Neural crest cell (in vitro differentiated cells): ENCODE results near the gene NDUFAF8. TPM values are rescaled to one million over a fixed set of nuclear protein-coding genes. Genes with fewer than 3 reads are reported as not detected.

ENCODE experiments used
- DNase-seq: peaks from one replicate; pipeline ENCODE4 v3.0.0; 2021; ENCODE audit warnings: low read depth, mixed read lengths, low spot score
- H3K27ac Mint-ChIP-seq: one replicate; pipeline ENCODE4 v1.8.0; 2021; ENCODE audit warnings: mild to moderate bottlenecking, mixed read lengths; ENCODE audit not compliant: unreplicated experiment
- H3K27me3 Mint-ChIP-seq: 2 replicates; pipeline ENCODE4 v1.8.0; 2021; ENCODE audit warnings: low read depth, mild to moderate bottlenecking, mixed read lengths
- H3K36me3 Mint-ChIP-seq: 2 replicates; pipeline ENCODE4 v1.8.0; 2021; ENCODE audit warnings: low read depth, mild to moderate bottlenecking, mixed read lengths
- H3K4me1 Mint-ChIP-seq: 2 replicates; pipeline ENCODE4 v1.8.0; 2021; ENCODE audit warnings: mixed read lengths
- H3K4me3 Mint-ChIP-seq: one replicate; pipeline ENCODE4 v1.8.0; 2021; ENCODE audit warnings: mild to moderate bottlenecking, mixed read lengths
- H3K9me3 Mint-ChIP-seq: 2 replicates; pipeline ENCODE4 v1.8.0; 2021; ENCODE audit warnings: mixed read lengths
- total RNA-seq: library from RNA; stranded (reverse); gene quantifications from 2 replicates; pipeline ENCODE4 v1.2.1, GENCODE V29; 2021
- TF ChIP-seq, protein P1 (sequence below): fragments of 200-600 bp; sonication (generic); conservative IDR thresholded peaks from 2 replicates; pipeline ENCODE4 v1.5.0; 2021; ENCODE audit warnings: antibody characterized with exemption, mild to moderate bottlenecking

NDUFAF8 gene
- total RNA-seq, 1 donor from 2014 or later: 54.5 TPM

DNA sequence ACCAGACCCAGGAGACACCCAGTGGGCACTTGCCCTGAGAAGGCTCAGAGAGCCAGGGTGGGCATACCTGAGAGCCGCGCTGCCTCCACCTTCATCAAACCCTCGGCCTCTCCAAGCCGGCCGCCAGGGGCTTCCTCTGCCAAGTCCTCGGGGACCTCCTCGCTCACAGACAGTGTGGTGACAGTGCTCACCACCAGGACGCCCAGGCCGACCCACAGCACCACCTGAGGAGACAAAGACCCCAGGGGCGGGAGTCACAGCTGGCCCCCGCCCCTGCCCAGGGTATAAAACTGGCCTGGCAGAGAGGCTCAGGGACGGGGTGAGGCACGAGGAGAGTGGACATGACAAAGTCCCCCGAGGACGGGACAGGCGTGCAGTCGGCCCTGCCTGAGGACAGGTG is 21.1 kb downstream of the NDUFAF8 start:
- H3K27me3 Mint-ChIP-seq: no peaks in the 10 kb centered on the region
- no peaks in the 10 kb centered on the region for H3K9me3 Mint-ChIP-seq
- TF ChIP-seq, protein P1, sequence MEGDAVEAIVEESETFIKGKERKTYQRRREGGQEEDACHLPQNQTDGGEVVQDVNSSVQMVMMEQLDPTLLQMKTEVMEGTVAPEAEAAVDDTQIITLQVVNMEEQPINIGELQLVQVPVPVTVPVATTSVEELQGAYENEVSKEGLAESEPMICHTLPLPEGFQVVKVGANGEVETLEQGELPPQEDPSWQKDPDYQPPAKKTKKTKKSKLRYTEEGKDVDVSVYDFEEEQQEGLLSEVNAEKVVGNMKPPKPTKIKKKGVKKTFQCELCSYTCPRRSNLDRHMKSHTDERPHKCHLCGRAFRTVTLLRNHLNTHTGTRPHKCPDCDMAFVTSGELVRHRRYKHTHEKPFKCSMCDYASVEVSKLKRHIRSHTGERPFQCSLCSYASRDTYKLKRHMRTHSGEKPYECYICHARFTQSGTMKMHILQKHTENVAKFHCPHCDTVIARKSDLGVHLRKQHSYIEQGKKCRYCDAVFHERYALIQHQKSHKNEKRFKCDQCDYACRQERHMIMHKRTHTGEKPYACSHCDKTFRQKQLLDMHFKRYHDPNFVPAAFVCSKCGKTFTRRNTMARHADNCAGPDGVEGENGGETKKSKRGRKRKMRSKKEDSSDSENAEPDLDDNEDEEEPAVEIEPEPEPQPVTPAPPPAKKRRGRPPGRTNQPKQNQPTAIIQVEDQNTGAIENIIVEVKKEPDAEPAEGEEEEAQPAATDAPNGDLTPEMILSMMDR: no peak
- peaks cover 3% of the 10 kb centered on the region for H3K4me1 Mint-ChIP-seq
- no peak overlapping the region for H3K4me3 Mint-ChIP-seq
- H3K27ac Mint-ChIP-seq: no peak overlapping the region
- no peak for DNase-seq
- no peaks in the 10 kb centered on the region for H3K36me3 Mint-ChIP-seq

DNA sequence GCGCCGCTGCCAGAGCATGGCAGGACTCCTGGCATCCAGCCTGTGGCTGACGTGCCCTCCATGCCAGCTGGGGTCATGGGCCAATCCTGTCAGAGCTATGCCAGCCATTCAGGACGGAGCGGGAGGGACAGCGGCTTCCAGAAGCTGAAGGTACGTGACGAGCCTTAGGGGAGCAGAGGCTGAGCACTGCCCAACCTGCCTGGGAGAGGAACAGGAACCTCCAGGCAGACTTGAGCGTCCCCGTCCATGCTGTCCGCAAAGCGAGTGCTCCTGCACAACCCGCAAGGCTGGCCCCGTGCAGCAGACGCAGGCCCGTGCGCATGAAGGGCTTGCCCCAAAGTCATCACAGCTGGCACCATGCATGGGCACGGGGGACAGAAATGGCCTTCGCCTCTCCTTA is 21.5 kb downstream of the NDUFAF8 start:
- H3K4me3 Mint-ChIP-seq: no peak overlapping the region
- no peaks in the 10 kb centered on the region for H3K27me3 Mint-ChIP-seq
- no peak for DNase-seq
- H3K27ac Mint-ChIP-seq: no peak overlapping the region
- no peaks in the 10 kb centered on the region for H3K36me3 Mint-ChIP-seq
- no peaks in the 10 kb centered on the region for H3K9me3 Mint-ChIP-seq
- TF ChIP-seq, protein P1: no peak
- no peaks in the 10 kb centered on the region for H3K4me1 Mint-ChIP-seq

DNA sequence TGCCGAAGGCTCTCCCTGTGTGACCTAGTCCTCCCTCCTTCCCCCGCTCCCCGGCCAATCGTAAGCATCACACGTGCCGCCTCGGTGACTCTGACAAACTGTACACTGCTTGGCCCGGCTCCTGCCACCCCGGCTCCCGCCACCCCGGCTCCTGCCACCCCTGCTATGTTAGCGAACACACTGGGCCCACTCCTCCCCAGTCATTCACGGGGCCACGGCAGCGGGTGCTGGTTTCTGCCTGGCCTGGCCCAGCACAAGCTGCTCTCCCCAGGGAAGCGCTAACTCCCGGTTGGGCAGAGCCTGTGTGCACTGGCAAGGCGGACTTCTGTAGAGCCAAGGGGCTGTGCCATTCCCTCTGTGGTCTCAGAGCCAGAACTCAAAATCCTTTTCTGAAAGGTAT is 22.0 kb downstream of the NDUFAF8 start:
- TF ChIP-seq, protein P1: no peak
- Mint-ChIP-seq H3K9me3 (no peaks in the 10 kb centered on the region), H3K4me3 (no peak overlapping the region), H3K36me3 (peaks cover 2% of the 10 kb centered on the region), H3K27me3 (no peaks in the 10 kb centered on the region), H3K4me1 (peaks cover 3% of the 10 kb centered on the region), H3K27ac (no peak overlapping the region)
- DNase-seq: no peak

DNA sequence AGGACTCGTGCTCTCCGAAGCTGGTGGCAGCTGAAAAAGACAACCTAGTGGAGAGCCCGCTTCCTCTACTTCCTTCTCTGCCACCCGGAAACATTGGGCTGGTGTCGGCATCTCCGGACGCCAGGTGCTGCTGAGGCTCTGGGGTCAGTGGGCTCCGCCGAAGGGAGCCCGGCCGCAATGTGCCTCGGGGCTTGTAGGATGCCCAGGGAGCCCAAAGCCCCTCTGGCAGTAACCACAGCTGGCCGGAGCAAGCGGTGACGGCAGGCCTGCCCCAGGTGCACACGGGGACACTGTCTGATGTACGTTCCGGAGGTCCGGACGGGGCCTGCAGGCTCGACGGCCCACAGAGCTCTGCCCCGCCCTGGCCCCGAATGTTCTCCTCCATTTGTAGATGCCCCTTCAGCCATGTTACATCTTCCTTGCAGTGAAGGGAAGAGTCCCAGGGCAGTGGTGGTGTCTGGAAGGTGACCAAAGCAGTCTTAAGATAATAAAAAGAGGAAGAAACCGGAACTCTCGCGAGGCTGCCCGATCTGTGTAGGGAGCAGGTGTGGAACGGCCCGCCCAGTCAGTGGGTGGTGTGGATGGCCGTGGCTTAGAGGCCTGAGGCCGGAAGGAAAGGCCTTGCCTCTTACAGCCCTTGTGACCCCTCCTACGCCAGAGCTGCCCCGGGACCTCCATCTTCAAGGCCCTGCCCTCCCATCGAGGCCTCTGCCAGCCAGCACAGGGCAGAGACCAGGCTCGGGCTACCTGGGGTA is 22.6 kb downstream of the NDUFAF8 start:
- no peaks in the 10 kb centered on the region for H3K9me3 Mint-ChIP-seq
- H3K4me1 Mint-ChIP-seq: peaks cover 5% of the 10 kb centered on the region
- peaks cover 2% of the 10 kb centered on the region for H3K36me3 Mint-ChIP-seq
- no peak overlapping the region for H3K4me3 Mint-ChIP-seq
- no peaks in the 10 kb centered on the region for H3K27me3 Mint-ChIP-seq
- H3K27ac Mint-ChIP-seq: no peak overlapping the region
- TF ChIP-seq, protein P1: no peak
- no peak for DNase-seq

DNA sequence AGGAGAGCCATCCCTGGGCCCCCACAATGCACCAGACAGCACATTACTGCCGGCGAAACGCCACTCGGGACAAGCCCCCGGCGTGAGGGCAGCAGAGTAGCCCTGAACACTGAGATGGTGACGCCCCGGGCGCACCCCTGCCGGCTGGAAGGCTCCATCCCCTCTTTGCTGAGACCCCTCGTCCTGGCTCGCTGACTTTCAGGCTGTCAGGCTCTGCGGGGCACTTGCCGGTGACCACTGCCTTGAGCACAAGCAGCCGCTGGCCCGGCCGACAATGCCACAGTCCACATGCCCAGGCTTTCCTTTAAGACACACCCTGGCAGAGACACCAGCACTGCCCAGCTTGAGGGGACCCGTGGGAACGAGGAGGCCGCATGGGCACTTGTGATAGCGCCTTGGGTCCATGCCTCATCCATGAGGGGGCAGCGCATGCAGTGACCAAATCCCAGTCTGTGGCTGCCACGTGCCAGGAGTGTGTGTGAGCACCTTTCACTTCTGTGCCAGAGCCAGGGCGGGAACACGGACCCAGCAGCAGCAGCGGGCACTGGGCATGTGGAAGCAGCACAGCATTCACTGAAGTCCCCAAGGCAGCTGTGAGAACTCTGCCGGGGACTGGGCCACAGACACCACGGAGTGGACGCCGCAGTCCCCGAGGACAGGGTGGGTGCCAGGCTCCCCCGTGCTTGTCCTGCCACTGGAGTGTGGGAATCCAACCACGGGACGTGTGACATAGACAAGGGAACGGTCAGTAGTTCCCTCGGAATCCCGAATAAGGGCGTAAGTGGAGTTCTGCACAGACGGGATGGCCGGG is 24.5 kb downstream of the NDUFAF8 start:
- TF ChIP-seq, protein P1: no peak
- DNase-seq: no peak
- H3K36me3 Mint-ChIP-seq: peaks cover 7% of the 10 kb centered on the region
- H3K27ac Mint-ChIP-seq: no peak overlapping the region
- no peak overlapping the region for H3K4me3 Mint-ChIP-seq
- H3K4me1 Mint-ChIP-seq: peaks cover 19% of the 10 kb centered on the region
- H3K9me3 Mint-ChIP-seq: no peaks in the 10 kb centered on the region
- H3K27me3 Mint-ChIP-seq: no peaks in the 10 kb centered on the region
